GM19452 (cell line): ENCODE results near the gene RBBP8NL.

Experiments used
- ATAC-seq: cut with Tn5 transposase; IDR thresholded peaks from one replicate; pipeline ENCODE4 v1.9.1; 2021; ENCODE audit not compliant: unreplicated experiment

The RBBP8NL gene

GRCh38 chr20:62393830-62394229, 33.5 kb downstream of the RBBP8NL start:
- no peak for ATAC-seq

GRCh38 chr20:62393335-62393665, 34.0 kb downstream of the RBBP8NL start:
- ATAC-seq: no peak

GRCh38 chr20:62392621-62393334, 34.6 kb downstream of the RBBP8NL start:
- no peak for ATAC-seq

- ATAC-seq: no peak
These were observed 35.3 kb downstream of the RBBP8NL start for GRCh38 chr20:62392077-62392418.

- no peak for ATAC-seq
These were observed 35.9 kb downstream of the RBBP8NL start for GRCh38 chr20:62391165-62392076.

GRCh38 chr20:62390317-62391164, 36.8 kb downstream of the RBBP8NL start:
- no peak for ATAC-seq

GRCh38 chr20:62389601-62390087, 37.7 kb downstream of the RBBP8NL start:
- no peak for ATAC-seq

- no peak for ATAC-seq
These were observed 38.3 kb downstream of the RBBP8NL start for GRCh38 chr20:62388839-62389600.

- ATAC-seq: no peak
These were observed 39.3 kb downstream of the RBBP8NL start for GRCh38 chr20:62387933-62388635.

GRCh38 chr20:62387219-62387913, 40.0 kb downstream of the RBBP8NL start:
- peak; percentile 6 for ATAC-seq

GRCh38 chr20:62386383-62387218, 40.7 kb downstream of the RBBP8NL start, which contains the start of gene RPS21:
Gene RPS21 (plus strand): TSS chr20:62387103. CDS start chr20:62387339, 236 bp downstream.
- peak; percentile 79 for ATAC-seq

GRCh38 chr20:62382306-62383198, 44.8 kb downstream of the RBBP8NL start:
- ATAC-seq: peak; percentile 48

GRCh38 chr20:62381842-62382241, 45.5 kb downstream of the RBBP8NL start:
- ATAC-seq: no peak

- no peak for ATAC-seq
These were observed 46.0 kb downstream of the RBBP8NL start for GRCh38 chr20:62381202-62381797.

- no peak for ATAC-seq
These were observed 49.1 kb downstream of the RBBP8NL start for GRCh38 chr20:62378215-62378614.

- ATAC-seq: no peak
These were observed 49.6 kb downstream of the RBBP8NL start for GRCh38 chr20:62377615-62378178.

- ATAC-seq: no peak
These were observed 50.3 kb downstream of the RBBP8NL start for GRCh38 chr20:62377064-62377461.
